ENCODE results near the gene SLC4A4. TPM values are rescaled to one million over a fixed set of nuclear protein-coding genes. Genes with fewer than 3 reads are reported as not detected.

Gene SLC4A4
- polyA plus RNA-seq, 1 donor (not counting 4 experiments of a cell fraction or from before 2014, with no cell fraction given), result 0.29 TPM

DNA sequence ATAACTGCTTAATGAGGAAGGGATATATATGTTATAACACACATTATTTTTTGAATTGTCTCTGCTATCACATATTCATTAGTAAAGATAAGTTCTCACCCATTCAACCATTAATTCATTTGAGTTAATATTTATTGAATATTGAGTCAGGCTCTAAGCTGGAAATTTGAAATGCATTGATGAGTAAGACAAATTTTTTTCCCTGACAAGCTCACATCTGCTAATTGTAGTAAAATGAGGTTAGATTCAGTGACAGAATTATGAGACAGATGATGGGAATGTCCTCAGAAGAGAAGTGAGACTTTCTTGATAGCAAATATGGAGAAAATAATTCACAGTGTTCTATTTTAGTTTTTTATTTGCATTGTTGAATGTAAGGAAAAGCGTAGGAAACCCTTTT is 194.3 kb downstream of the SLC4A4 start:
- Histone ChIP-seq H3K9ac (ENCODE audit: control insufficient read depth, extremely low read depth, insufficient read depth, low read length) (no peak overlapping the region), H2AFZ (ENCODE audit: control insufficient read depth, low read length) (no peak overlapping the region), H3K9me3 (ENCODE audit: control insufficient read depth, low read depth, low read length) (no peaks in the 10 kb centered on the region), H3K27ac (ENCODE audit: control insufficient read depth, insufficient read depth, low read length) (no peak overlapping the region), H3K9me1 (ENCODE audit: control insufficient read depth, extremely low read depth, insufficient read depth, low read length) (no peaks in the 10 kb centered on the region), H3K36me3 (ENCODE audit: control insufficient read depth in 2 of 2, extremely low read depth in 1 of 2, insufficient read depth in 2 of 2, low read length in 2 of 2) (no peaks in the 10 kb centered on the region), H3K4me3 (ENCODE audit: control insufficient read depth in 2 of 3, extremely low read depth in 1 of 3, insufficient read depth in 2 of 3, low read depth in 1 of 3, low read length in 3 of 3) (no peak overlapping the region), H3K79me2 (ENCODE audit: control insufficient read depth, insufficient read depth, low read length) (no peaks in the 10 kb centered on the region), H3K4me1 (ENCODE audit: control insufficient read depth, extremely low read depth, insufficient read depth, low read length) (no peaks in the 10 kb centered on the region), H3K4me2 (ENCODE audit: control insufficient read depth, extremely low read depth, insufficient read depth, low read depth, low read length) (no peak overlapping the region), H3K27me3 (ENCODE audit: control insufficient read depth, extremely low read depth, insufficient read depth, low read length) (no peaks in the 10 kb centered on the region), H4K20me1 (ENCODE audit: control insufficient read depth, extremely low read depth, insufficient read depth, low read length) (no peaks in the 10 kb centered on the region)
- FAIRE-seq, result no peak
- TF ChIP-seq, protein P1, sequence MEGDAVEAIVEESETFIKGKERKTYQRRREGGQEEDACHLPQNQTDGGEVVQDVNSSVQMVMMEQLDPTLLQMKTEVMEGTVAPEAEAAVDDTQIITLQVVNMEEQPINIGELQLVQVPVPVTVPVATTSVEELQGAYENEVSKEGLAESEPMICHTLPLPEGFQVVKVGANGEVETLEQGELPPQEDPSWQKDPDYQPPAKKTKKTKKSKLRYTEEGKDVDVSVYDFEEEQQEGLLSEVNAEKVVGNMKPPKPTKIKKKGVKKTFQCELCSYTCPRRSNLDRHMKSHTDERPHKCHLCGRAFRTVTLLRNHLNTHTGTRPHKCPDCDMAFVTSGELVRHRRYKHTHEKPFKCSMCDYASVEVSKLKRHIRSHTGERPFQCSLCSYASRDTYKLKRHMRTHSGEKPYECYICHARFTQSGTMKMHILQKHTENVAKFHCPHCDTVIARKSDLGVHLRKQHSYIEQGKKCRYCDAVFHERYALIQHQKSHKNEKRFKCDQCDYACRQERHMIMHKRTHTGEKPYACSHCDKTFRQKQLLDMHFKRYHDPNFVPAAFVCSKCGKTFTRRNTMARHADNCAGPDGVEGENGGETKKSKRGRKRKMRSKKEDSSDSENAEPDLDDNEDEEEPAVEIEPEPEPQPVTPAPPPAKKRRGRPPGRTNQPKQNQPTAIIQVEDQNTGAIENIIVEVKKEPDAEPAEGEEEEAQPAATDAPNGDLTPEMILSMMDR (optimal IDR thresholded peaks at IDR 0.05 in 1 of 3, IDR thresholded peaks at IDR 0.05 in 1 of 3, conservative IDR thresholded peaks at IDR 0.05 in 1 of 3; ENCODE audit: extremely low read depth in 1 of 3, insufficient read depth in 2 of 3, low read length in 3 of 3), result no peak
- TF ChIP-seq EZH2 (IDR thresholded peaks at IDR 0.05; ENCODE audit: low read length), result no peak
- DNase-seq (ENCODE audit: low read depth, low spot score), result no peak
- dilution Hi-C loops (cut with MboI; ENCODE audit: extremely low pct_ligation_motif_present, low sequenced_read_pairs), result no loop called here

DNA sequence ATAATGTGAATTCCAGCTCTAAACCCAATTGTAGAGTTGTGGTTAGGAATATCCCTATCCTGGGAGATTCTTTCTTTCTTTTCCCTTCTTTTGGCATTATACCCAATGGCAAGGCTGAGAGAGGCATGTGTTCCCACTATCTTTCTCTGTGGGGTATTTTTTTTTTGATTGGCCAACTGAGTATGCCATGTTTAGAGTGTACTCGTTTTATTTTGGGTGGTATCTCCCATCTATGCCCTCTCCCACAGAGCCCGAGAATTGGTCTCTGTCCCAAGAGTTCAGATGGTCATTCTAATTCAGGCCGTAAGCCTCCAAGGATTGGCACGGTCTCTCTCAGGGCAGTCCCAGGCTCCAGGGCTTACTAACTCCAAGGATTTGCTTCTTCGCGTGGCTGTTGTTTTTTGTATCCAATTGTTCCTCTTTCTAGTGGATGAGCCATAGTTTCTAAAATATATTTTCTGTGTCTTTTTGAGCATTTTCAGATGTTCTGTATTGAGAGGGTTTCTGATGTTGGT is 198.8 kb downstream of the SLC4A4 start:
- Histone ChIP-seq H3K4me2 (ENCODE audit: control insufficient read depth, extremely low read depth, insufficient read depth, low read depth, low read length) (no peak overlapping the region), H4K20me1 (ENCODE audit: control insufficient read depth, extremely low read depth, insufficient read depth, low read length) (no peaks in the 10 kb centered on the region), H3K9me1 (ENCODE audit: control insufficient read depth, extremely low read depth, insufficient read depth, low read length) (no peaks in the 10 kb centered on the region), H3K27me3 (ENCODE audit: control insufficient read depth, extremely low read depth, insufficient read depth, low read length) (no peaks in the 10 kb centered on the region), H2AFZ (ENCODE audit: control insufficient read depth, low read length) (no peak overlapping the region), H3K4me3 (ENCODE audit: control insufficient read depth in 2 of 3, extremely low read depth in 1 of 3, insufficient read depth in 2 of 3, low read depth in 1 of 3, low read length in 3 of 3) (no peak overlapping the region), H3K79me2 (ENCODE audit: control insufficient read depth, insufficient read depth, low read length) (no peaks in the 10 kb centered on the region), H3K4me1 (ENCODE audit: control insufficient read depth, extremely low read depth, insufficient read depth, low read length) (no peaks in the 10 kb centered on the region), H3K36me3 (ENCODE audit: control insufficient read depth in 2 of 2, extremely low read depth in 1 of 2, insufficient read depth in 2 of 2, low read length in 2 of 2) (no peaks in the 10 kb centered on the region), H3K9me3 (ENCODE audit: control insufficient read depth, low read depth, low read length) (no peaks in the 10 kb centered on the region), H3K9ac (ENCODE audit: control insufficient read depth, extremely low read depth, insufficient read depth, low read length) (no peak overlapping the region), H3K27ac (ENCODE audit: control insufficient read depth, insufficient read depth, low read length) (no peak overlapping the region)
- no peak for DNase-seq (ENCODE audit: low read depth, low spot score)
- no peak for FAIRE-seq
- TF ChIP-seq EZH2 (IDR thresholded peaks at IDR 0.05; ENCODE audit: low read length), result no peak
- TF ChIP-seq, protein P1 (optimal IDR thresholded peaks at IDR 0.05 in 1 of 3, IDR thresholded peaks at IDR 0.05 in 1 of 3, conservative IDR thresholded peaks at IDR 0.05 in 1 of 3; ENCODE audit: extremely low read depth in 1 of 3, insufficient read depth in 2 of 3, low read length in 3 of 3), result no peak
- dilution Hi-C loops (cut with MboI; ENCODE audit: extremely low pct_ligation_motif_present, low sequenced_read_pairs), result no loop called here
